ENCODE results near the gene CFAP119. TPM values are rescaled to one million over a fixed set of nuclear protein-coding genes. Genes with fewer than 3 reads are reported as not detected.

CFAP119 gene
- total and polyA plus RNA-seq, 7 donors: 0.48 to 3.0 (median 0.69) TPM

GRCh38 chr16:30764086-30764485 lies 2.2 kb upstream of the CFAP119 start:
- Histone ChIP-seq H3K27me3 (ENCODE audit: insufficient read depth in 3 of 3, low read length in 2 of 3) (no peaks in the 10 kb centered on the region), H3K27ac (no peak overlapping the region), H3K36me3 (ENCODE audit: insufficient read depth in 1 of 2, low read depth in 1 of 2) (peaks cover 18 to 62% of the 10 kb centered on the region in 2 donors), H3K4me1 (peaks cover 26% of the 10 kb centered on the region), H3K4me3 (no peak overlapping the region), H3K9me3 (no peaks in the 10 kb centered on the region)
- WGBS, 3 donors: 82 to 89% (median 86%) methylated on average over 11 of the region's 11 CpGs
- no peak for TF ChIP-seq CTCF (IDR thresholded peaks at IDR 0.05)
- intact Hi-C loops (cut with DNase I): no loop called here
- no peak for ATAC-seq
- DNase-seq: no peak

GRCh38 chr16:30762991-30763725 lies 1.3 kb upstream of the CFAP119 start:
- peak overlapping the region; percentile 97 for H3K4me3 ChIP-seq
- no peaks in the 10 kb centered on the region for H3K9me3 ChIP-seq
- DNase-seq (no peak), ATAC-seq (no peak)
- intact Hi-C loops (cut with DNase I): no loop called here
- no peaks in the 10 kb centered on the region for H3K27me3 ChIP-seq (ENCODE audit: insufficient read depth in 3 of 3, low read length in 2 of 3)
- WGBS, 3 donors: 58 to 62% (median 61%) methylated on average over 15 of the region's 15 CpGs
- peak overlapping the region; percentile 93 for H3K27ac ChIP-seq
- TF ChIP-seq CTCF (IDR thresholded peaks at IDR 0.05): no peak
- H3K4me1 ChIP-seq: peaks cover 26% of the 10 kb centered on the region
- H3K36me3 ChIP-seq (ENCODE audit: insufficient read depth in 1 of 2, low read depth in 1 of 2): peaks cover 13 to 62% of the 10 kb centered on the region in 2 donors

DNA sequence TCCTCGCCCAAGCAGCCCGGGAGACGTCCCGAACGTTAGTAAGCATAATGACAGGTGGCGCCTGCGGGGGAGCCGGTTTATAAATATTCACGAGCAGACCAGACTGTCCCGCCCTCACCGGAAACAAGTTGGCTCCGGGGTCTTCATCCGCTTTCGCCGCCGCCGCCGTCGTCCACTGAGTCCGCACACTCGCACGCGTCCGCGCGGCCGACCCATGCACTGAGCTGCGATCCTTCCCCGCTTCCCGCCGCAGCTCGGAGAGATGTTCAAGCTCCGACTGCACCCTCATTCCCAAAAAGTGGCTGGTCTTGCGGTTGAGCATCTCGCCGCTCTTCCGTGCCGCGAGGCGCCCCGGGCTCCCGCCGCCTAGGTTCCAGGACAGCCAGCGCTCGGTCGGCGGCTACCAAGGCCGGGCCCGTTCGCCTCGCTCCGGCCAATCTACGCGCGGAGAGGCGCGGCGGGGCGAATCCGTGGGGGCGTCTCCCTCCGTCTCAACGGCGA lies 385 bp downstream of the CFAP119 start:
- H3K27me3 ChIP-seq (ENCODE audit: insufficient read depth in 3 of 3, low read length in 2 of 3): no peaks in the 10 kb centered on the region
- H3K4me1 ChIP-seq: peaks cover 26% of the 10 kb centered on the region
- no peak for TF ChIP-seq CTCF (IDR thresholded peaks at IDR 0.05)
- peak; percentile 46 to 65 for DNase-seq
- H3K36me3 ChIP-seq (ENCODE audit: insufficient read depth in 1 of 2, low read depth in 1 of 2): peaks cover 9 to 60% of the 10 kb centered on the region in 2 donors
- ATAC-seq: peak; percentile 7 to 37 (median 28)
- H3K27ac ChIP-seq: peak overlapping the region; percentile 93
- 0 to 1% (median 0%) methylated on average over 58 to 64 of the region's 64 CpGs for WGBS, 3 donors
- peak overlapping the region; percentile 97 for H3K4me3 ChIP-seq
- intact Hi-C loops (cut with DNase I): no loop called here
- no peaks in the 10 kb centered on the region for H3K9me3 ChIP-seq

DNA sequence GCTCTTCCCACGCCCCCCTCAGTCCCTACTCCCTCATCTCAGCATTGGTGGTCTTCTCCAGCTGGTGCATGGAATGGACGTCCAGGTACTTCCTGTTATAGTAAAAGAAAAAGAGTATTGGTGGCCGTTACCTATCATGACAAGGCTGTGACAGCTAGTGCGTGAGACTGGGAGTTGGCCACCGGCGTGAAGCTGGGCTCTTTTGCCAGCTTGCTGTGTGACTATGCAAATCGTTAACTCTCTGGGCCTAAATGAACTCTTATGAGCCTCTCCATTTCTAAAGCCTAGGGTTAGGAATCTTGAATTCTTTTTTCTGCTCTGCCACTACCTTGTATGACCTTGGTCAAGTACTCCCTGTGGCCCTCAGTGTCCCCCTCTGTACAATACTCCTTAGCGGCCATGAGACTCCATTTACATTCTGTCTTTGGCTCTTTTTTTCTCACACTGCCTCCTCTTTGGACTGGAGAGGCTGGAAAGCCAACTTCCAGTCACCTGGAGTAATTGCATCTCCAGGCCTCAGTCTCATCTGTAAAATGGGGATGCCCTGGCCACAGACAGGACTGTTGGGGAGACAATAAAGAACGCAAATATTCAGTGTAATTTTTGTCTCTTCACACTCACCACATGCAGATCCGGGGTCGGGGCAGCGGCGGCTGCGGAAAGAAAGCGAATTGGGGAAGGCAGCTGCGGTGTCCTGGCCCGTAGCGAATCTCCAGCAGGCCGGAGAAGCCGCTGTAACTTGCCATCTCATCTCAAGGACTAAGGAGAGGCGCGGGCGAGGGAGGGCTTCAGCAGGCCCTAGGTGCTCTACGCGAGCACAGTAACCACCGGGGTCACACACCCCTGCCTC lies 1.1 kb downstream of the CFAP119 start:
- intact Hi-C loops (cut with DNase I): no loop called here
- no peak overlapping the region for H3K27ac ChIP-seq
- no peak for TF ChIP-seq CTCF (IDR thresholded peaks at IDR 0.05)
- peak in 1 of 2 donors; percentile 35 for DNase-seq
- no peaks in the 10 kb centered on the region for H3K9me3 ChIP-seq
- H3K27me3 ChIP-seq (ENCODE audit: insufficient read depth in 3 of 3, low read length in 2 of 3): no peaks in the 10 kb centered on the region
- H3K4me3 ChIP-seq: peak overlapping the region; percentile 97
- ATAC-seq: no peak
- peaks cover 9 to 59% of the 10 kb centered on the region in 2 donors for H3K36me3 ChIP-seq (ENCODE audit: insufficient read depth in 1 of 2, low read depth in 1 of 2)
- peaks cover 26% of the 10 kb centered on the region for H3K4me1 ChIP-seq
- 27 to 32% (median 28%) methylated on average over 25 to 26 of the region's 26 CpGs for WGBS, 3 donors

All from psoas muscle (tissue), 8 donors.